NCI-H1105 (cell line): ENCODE data around the gene EIF5A.

ENCODE experiments used
- DNase-seq: peaks from one replicate; lab custom pipeline; 2025; lab: John Stamatoyannopoulos, UW

Gene EIF5A

DNA sequence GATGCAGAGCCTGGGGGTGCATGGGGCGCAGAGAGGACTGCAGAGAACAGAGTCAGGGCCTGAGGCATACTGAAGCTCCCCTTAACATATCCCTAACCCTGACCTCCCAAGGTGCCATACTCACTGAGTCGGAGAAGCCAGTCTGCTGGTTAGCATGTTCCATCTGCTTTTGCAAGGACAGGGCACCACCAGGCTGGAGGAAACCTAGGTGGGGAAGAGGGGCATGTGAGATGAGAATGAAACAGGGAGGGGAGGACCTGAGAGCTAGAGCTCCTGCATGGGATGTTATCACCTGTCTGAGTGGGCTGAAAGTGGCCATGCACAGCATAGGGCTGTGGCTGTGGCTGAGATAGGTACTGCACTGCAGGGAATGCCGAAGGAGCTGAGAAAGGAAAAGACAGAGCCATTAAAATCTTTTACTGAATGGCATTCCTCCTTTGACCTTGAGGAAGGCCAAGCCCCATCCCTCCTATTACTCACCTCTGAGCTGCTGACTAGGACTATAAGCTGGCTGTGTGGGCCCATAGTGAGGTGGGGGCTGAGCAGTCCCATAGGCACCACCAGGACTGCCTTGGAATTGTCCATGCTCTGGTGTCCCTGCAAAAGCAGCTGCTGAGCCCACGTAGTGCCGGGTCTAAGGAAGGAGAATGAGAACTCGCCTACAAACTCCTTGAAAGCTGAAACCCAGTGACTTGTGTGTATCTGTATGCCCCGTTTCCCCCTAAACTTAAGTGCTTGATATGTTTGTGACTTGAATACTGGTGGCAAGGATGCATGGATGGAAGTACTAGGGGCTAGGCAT is 5.9 kb downstream of the EIF5A start:
- no peak for DNase-seq

DNA sequence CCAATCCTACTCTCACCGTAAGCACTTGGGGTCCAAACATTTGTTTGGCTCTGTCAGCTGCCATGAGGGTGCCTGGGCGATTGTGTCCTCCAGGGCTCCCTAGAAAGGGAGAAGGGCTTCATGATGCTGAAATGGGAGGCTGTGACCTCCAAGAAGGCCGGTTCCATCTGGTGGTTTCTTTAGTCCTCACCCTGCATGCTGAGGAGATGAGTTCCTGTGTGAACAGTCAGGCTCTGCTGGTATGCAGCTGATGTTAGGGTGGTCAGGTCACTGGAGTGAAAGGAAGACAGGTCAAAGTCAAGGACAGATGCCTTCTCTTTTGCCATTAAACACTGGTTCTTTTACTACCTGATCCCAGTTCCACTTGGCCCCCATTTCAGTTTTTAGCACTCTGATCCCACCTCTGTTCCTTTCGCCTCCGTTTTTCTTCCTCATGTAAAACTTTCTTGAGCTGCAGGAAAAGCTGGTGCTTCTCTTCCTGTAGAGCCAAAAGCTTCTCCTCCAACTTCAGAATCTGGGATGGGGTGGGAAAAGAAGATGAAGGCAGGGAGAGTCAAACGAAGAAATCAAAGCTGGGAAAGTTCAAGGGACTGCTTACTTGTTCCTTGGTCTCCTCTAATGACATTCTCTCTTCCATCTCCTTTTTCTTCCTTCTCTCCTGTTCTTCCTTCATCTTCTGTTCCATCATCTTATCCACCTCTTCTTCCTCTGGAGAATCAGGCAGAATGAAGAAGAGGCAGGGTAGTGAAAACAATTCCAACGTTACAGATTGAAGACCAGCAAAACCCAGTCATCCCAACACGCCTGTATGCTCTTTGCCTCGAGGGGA is 6.7 kb downstream of the EIF5A start:
- no peak for DNase-seq

DNA sequence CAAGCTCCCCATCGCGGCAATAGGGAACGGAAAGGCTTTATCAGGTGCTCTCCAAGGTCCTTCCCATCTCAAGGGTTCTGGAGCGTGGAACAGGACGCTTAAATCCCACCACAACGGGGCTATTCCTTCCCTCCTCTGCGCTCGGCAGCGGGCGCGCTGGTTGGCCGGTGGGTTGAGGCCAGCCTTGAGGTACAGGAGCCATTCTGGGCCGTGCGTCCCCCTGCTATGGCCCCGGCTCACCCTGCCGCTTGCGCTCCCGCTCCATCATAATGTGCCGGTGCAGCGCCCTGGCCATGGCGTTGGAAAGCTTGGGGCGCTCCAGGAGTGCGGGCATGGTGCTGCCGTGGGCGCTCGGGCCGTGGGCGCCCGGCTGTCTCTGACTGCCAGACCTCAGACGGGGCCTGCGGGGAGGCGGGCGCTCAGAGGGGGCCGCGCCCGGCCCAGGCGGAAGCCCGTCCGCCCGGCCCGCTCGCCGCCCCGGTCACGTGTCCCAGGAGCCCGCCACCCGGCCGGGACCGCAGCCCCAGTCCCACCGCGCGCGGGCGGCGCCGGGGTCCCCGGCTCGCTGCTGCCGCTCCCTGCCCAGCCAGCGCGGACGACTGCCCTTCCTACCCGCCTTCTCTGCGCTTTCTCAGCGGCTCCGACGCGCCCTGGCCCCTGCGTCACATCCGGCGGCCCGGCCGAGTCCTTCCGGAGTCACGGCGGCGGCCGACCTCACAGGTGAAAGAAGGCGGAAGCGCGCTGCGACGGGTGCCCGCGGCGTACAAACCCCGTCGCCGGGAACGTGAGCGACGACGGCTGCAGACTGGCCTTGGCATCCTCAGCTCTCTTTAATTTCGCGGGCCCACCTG is 7.5 kb downstream of the EIF5A start, which contains the start of gene GPS2:
Gene GPS2 (minus strand): TSS at position 642 of the 851 bp plus-strand sequence. CDS start 308 bp downstream, at position 334.
- peak; percentile 93 for DNase-seq

DNA sequence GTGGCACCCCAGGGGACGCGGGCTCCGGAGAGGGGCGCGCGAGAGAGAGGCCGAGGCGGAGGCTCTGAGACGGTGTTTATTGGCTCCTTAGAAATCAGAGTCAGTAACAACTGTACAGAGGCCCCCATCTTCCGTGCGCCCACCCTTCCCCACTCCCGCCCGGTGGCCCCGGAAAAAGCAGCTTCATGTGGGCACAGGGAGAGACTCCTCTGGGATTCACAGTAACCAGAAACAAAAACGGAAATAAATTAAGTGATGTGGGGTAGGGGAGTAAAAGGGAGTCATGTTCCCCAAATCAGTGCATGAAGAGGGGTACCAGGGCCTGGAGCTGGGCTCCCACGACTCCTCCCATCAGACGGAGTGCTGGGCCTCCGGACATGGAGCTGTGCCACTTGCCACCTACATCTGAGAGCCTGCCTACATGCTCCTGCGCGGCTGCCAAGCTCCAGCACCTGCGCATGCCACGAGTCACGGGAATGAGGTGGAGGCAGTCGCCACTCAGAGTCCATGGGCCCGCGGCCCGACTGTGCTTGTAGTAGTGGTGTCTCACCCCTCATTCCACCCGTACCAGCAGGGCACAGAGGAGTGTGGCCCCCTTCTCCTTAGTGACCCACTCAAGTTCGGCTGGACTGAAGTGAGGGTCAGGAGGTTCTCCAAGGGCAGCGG is 8.3 kb downstream of the EIF5A start:
- peak; percentile 6 for DNase-seq

DNA sequence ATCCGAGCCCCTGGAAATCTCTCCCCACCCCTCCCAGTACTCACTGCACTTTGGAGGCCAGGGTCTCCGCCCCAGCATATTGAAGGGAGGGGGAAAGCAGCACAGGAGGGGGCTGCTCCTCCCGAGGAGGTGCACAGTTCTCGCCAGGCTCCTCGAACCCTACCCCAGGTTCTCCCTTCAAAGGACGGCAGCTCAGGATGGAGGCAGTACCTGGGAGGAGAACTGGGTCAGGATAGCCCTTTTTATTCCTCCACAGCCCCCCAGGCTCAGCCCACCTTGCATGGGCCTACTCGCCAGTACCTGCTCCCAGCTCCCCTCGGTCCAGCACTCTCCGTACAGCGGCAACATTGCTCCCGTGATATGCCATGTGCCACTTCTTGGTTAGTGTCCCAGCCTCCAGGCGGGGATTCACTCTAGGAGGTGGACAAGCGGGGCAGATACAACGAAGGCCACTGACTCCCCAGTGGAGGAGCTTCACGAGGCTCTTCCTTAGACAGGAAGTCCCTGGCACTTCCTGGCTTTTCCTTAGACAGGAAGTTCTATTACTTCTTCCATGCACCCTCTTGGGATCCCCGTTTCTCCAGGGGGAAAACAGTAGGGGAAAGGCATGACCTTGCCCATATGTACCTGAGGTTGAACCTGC is 9.9 kb downstream of the EIF5A start:
- DNase-seq, result no peak

DNA sequence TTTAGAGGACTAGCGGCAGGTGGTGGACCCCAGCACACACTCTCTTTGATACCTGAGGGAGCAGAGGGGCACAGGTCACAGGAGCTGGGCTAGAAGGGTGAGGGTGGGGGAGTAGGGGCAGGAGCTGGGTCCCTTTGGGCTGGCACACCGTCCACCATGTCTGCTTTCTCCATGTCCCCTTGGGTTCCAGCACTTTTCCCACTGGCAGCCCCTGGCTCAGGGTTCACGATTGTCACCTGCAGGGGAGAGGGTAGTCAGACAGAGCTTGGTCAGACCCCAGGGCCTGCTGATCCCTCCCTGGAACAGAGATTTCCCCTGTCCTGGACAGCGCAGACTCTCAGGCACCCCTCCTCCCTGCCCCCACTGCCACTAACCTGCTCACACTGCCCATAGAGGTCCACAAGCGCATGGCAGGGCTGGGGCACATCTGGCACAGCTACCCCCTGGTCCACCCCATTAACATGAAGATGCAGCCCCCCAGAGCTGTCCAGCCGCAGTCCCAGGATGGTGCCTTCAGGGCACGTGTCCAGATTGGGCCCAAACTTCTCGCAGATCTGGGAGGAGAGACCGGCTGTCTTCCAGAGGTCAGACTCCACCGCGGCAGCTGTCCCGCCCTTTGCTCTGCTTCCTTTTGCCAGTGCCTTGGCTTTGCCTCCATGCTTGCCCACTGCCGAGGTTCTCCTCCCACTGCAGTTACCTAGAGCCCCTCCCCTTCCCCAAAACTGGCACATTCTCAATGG is 10.9 kb downstream of the EIF5A start:
- DNase-seq, result no peak

DNA sequence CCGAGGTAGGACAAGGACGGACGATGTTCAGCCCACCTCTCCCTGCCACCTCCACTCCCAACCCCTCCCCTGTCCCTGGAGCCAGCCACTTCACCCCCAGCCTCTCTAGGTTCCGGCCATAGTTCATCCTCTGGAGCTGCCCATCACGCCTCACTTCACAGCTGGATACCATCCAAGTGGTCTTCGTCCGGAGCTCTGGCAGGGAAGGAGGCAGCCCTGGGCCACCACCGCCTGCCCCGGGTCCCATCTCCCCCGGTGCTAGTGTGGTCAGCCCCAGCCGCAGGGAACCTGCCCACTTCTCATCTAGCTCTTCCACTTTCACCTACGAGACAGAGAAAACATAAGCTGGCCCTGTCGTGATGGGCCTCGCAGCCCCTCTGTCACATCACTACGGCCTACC is 14.0 kb downstream of the EIF5A start:
- no peak for DNase-seq

DNA sequence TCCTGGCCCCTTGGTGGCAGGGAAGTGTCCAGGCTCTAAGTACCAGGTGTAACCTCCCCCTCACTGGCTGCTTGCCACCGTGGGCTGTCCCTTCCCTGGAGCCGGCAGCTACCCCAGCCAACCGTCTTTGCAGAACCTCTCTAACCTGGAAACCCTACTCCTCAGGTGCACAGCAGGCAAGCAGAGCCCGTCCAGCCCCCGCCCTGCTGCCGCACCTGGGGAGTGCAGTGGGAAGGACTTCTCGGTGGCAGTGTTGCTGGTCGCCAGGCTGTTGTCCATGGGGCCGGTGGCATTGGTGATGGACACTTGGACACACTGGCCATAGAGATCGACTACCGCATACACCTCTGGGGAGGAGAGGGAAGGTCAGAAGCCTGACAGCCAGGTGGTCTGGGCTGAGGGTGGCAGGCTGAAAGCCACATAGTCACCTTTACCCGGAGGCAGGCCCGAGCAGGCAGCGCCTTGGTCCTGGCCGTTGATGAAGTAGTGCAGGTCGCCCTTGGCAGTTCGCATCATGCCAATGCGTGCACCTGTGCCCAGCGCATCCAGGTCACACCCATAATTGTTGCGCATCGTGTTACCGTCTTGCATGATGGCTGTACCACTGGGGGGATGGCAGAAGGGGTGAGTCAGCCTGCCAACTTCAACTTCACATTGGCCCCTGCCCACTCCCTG is 15.2 kb downstream of the EIF5A start:
- no peak for DNase-seq

DNA sequence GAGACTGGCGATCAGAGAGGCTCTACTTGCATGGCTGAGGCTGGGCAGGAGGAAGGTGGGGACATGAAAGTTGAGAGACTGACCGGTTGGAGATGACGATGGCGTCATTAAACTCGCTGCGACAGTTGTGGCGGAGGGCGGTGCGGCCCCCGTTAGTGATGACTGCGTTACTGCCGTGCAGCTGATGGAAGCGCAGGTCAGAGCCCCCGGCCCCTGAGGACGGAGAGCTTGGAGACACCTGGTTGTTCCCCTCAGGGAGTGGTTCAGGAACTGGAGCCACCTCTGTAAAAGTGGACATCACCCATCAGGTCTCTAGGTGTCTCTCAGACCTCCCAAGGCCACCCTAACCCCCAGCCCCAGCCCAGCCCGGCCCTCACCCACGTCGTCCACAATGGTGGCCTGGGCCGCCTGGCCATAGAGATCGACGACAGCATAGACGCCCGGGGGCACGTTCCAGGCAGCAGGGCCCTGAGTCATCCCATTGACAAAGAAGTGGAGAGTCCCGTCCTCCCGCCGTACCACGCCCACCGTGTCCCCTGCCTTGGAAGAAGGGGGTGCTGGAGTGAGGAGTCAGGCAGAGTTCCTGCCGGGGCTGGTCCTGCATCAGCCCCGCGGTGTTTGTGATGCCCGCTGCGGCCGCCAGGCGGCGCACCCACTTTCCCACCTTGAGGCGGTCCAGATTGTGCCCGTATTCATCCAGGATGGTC is 16.5 kb downstream of the EIF5A start:
- no peak for DNase-seq

DNA sequence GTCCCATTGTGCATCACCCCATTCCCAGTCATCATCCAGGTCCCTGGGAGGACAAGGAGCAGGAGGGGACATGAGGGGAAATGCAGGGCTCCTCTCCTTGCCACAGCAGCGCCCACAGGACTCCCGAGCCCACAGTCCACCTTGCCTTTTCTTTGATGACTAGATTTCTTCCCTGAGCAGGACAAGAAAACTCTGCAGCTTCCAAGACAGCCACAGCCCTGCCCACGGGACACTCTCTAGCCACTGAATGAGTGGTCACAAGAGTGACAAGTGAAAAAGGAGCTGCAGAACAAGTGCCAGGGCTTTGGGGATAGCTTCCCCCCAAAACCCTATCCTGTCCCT is 17.0 kb downstream of the EIF5A start:
- no peak for DNase-seq

DNA sequence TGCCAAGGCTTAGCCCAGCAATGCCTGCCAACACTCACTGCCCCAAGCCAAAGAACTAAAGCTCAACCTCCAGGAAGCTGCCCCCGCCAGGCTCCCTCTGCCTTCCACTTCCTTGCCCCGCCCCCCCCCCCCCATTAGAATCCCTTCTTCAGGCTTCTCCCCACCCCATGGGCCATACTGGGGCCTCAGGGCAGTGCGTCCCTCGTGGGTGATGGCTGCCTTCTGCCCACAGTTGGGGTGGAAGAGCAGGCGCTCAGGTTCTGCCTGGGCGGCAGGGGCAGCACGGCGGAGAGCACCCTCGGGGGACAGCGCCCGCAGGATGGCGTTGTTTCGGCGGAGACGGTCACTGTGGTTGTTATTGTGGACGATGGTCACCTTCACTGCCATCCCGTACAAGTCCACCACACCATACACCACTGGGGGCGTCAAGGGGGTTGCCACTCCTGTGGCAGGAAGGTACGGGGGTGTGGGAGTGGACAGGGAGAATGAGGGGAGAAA is 17.7 kb downstream of the EIF5A start:
- no peak for DNase-seq

DNA sequence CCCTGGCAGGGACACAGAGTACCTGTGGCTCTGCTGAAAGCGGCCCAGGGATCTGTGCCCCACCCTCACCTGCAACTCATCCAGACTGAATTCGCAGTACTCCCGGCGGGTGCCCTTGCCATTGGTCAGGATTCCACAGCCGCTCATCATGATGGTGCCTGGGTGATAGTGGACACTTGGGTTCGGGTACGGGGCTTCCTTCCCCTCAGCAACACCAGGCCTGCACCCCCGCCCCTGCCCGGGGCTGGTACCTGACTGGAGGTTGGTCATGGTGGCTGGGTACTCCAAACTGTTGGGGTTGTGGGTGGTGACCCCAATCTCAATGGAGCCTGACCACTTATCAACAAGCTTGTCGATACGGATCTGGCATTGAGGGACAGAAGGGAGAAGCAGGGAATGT is 18.8 kb downstream of the EIF5A start:
- no peak for DNase-seq

DNA sequence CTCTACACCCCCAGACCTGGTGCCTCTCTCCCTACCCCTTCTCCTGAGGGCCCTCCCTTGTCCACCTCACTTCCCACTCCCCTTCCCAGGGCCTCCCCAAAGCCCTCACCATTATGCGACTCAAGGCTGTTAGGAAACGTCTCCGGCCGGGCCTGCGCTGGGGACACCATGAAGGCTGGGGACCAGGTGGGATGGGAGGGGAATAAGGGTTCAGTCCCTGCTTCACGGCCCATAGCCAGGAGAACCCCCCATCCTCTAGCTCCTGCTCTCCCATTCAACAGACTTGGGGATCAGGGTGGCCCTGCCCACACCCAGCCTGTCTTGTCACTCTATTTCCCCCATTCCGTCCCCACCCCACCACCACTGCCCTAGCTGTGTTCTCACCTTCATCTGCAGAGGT is 19.6 kb downstream of the EIF5A start:
- DNase-seq, result no peak

DNA sequence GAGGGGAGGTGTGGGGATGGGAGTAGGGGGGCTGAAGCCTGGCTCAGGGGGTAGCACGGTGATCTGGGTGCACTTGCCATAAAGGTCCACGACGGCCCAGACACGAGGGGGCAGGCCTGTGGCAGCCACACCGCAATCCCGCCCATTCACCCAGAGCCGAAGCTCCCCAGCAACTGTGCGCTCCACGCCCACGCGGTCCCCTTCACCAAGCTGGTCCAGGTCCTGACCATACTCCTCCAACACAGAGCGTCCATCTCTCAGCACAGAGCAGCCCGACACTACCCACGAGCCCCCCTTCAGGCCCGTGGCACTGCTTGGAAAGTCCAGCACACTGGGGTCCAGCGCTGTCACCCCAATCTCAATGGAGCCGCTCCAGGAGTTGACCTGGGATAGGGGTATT is 20.1 kb downstream of the EIF5A start:
- DNase-seq, result no peak

DNA sequence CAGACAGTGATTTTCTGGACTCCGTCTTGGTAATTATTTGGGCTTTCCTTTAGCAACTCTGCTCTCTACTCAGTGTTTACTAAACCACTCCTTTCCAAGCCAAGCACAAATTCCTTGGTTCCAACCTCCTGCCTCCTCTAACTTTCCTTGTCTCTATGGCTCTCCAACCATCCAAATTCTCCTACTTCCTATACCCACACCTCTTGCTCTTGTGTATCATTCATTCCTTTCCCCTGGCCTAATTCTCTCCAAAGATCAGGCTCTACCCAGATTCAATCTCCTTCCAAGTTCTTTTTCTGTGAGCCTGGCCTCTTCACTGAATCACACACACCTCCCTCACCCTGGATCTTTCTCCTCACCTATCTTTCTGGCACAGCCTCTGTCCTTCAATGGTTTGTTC is 20.6 kb downstream of the EIF5A start:
- DNase-seq, result no peak

DNA sequence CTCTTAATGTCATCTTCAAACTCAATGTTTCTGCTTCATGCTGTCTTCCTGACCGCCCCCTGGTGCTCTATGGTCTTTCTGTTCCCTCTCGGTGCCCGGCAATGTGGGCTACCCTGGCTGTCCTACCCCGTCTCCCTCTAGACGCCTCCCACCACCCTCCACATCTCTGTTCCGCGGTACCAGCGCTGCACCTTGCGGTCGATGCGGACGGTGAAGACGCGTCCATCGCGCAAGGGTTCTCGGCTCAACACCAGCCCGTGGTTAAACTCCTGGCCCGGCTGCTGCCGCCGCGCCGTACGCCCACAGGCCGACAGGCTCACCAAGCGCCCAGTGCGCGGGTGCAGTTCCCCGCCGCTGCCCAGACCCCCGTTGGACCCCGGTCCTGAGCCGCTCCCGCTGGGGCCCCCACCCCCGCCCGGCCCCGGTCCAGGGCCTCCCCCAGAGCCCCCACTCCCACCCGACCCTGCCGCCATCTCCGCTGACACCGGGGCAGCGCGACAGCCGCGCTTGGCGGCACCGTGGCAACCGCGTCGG is 21.5 kb downstream of the EIF5A start, which contains the start of gene NEURL4:
Gene NEURL4 (minus strand): TSS at position 496 of the 534 bp plus-strand sequence. CDS start 23 bp downstream, at position 473.
- no peak for DNase-seq

DNA sequence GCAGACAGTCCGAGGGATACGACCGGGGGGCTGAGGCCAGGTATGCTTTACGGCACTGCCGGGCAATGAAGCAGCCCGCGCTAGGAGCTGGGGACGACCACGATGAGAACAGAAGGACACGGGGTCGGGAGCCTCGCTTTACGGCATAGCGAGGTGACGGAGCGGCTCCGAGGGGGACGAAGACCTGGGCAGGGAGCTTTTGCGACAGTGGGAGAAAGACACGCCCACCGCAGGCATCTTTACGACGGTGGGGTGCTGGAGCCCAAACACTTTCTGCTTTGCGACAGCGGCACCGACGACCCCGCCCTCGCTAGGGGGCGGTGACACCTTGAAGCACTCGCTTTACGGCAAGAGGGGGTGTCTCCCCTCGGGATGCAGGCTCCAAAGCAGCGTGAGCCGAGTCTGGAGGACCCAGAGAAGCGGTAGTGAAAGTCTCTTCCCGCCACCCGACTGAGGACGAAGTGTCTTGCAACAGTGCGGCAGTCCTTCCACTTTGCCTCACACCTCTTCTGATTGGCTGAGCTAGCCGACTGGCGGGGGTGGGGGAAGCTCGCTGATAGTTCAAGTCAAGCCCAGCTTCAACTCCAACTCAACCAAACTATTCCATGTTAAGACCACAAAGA is 22.1 kb downstream of the EIF5A start:
- DNase-seq, result peak; percentile 100

DNA sequence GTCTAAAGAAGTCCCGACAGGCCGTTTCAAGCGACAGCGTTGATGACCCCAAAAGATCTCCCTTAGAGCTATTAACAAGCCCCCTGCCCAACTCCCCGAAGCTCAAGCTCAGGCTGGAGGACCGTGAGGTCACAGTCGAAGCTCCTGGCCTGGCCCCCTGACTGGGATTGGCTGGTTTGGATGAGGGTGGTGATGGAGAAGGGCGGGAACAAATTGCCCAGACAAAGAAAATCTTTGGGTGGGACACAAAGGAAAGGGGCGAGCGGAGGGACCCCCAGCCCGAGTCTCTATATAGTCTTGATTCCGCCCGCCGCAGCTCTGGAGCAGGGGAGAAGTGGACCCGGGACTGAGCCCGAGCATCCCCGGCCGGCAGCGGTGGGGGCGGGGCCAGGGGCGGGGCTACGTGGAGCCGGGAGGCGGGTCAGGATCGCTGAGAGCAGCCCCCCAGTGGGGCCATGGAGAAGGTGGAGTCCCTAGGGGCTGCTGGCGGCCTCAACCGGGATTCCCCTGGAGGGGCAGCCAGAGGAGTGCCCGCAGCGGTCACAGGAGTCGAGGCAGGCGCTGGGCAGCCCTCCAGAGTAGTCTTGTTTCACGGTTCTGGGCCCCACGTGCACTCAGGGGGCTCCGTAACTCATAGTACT is 22.7 kb downstream of the EIF5A start:
- DNase-seq, result peak; percentile 81
